Mucosa of rectum (tissue), 2 donors: ENCODE data around the gene PIGH.
A peak's percentile ranks its signal among the peaks of the same experiment; 100 is the strongest.
"Not testable (repeated sequence)": the region's sequence is repeated elsewhere in the genome, so short reads cannot be mapped to it uniquely, and the experiment has no call there.

Source experiments
- H3K27ac ChIP-seq, 2 donors: one replicate each; pipeline ENCODE4 v1.7.0; 2013; ENCODE audit warnings: inconsistent platforms in 2 of 2, low read depth in 2 of 2, low read length in 2 of 2
- H3K27me3 ChIP-seq, 2 donors: one replicate each; pipeline ENCODE4 v1.7.0; 2013; ENCODE audit warnings: low read length in 2 of 2; ENCODE audit not compliant: control insufficient read depth in 2 of 2, insufficient read depth in 2 of 2
- H3K36me3 ChIP-seq, 2 donors: one replicate each; pipeline ENCODE4 v1.7.0; 2013; ENCODE audit warnings: low read length in 2 of 2; ENCODE audit not compliant: control insufficient read depth in 2 of 2, insufficient read depth in 2 of 2
- H3K4me1 ChIP-seq, 2 donors: one replicate each; pipeline ENCODE4 v1.7.0; 2013; ENCODE audit warnings: low read length in 2 of 2, mild to moderate bottlenecking in 1 of 2; ENCODE audit not compliant: control insufficient read depth in 2 of 2, insufficient read depth in 2 of 2
- H3K4me3 ChIP-seq, 2 donors: one replicate each; pipeline ENCODE4 v1.7.0; 2013; ENCODE audit warnings: low read length in 2 of 2
- H3K9ac ChIP-seq, 2 donors: one replicate each; pipeline ENCODE4 v1.7.0; 2013; ENCODE audit warnings: low read length in 2 of 2, low read depth in 1 of 2, mild to moderate bottlenecking in 1 of 2
- H3K9me3 ChIP-seq, 2 donors: one replicate each; pipeline ENCODE4 v1.7.0; 2013; ENCODE audit warnings: low read length in 2 of 2; ENCODE audit not compliant: control insufficient read depth in 2 of 2
- donor health status: healthy.
- donor health status: Normal muscosa, but diverticular disease.

The PIGH gene

DNA sequence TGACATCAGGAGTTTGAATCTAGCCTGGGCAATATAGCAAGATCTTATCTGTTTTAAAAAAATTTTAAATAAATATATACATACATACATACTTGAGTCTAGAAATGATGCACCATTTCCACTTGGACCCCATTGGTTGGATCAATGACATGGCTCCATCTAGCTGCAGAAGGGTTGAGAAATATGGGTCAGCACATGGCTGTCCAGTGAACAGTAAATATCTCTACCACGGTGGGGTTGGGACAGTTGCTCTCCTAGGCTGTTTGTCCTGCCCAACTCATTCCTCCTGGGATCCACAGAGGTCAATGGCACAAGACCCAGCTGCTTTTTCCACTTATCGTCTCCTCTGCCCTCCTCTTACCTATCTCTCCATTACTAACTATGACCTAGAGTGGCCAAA, 43.4 kb downstream of the PIGH start:
- peaks cover 14 to 36% of the 10 kb centered on the region in 2 donors for H3K36me3 ChIP-seq
- no peak overlapping the region for H3K4me3 ChIP-seq
- no peaks in the 10 kb centered on the region for H3K27me3 ChIP-seq
- H3K9ac ChIP-seq: no peak overlapping the region
- no peaks in the 10 kb centered on the region for H3K9me3 ChIP-seq
- no peak overlapping the region for H3K27ac ChIP-seq
- H3K4me1 ChIP-seq: no peaks in the 10 kb centered on the region

DNA sequence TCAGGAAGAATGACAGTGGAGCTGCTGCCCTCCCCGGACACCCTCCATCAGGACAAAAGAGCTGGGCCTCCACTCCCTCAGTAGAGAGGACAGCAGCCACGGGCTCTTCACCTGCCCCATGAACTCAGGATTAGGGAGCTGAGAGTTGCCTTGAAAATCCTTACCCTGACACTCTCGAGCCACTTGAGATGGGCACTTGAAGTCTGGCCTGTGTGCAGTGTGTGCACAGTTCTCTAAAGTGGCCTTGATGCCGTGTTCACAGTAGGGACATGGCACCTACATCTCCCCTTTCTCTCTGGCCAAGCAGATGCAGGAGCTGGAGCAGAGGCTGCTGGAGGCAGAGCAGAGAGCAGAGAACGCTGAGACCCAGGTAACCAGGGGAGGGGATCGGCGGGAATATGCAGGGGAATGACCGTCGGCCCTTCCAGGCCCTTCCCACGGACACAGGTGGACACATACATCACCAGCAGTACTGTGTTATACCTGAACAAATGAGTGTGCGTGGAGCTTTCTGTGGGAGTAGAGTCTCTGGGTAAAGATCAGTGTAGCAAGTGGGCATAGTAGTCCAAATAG, 44.5 kb downstream of the PIGH start:
- Histone ChIP-seq H3K9ac (no peak overlapping the region), H3K4me3 (no peak overlapping the region), H3K4me1 (no peaks in the 10 kb centered on the region), H3K36me3 (peaks cover 14 to 32% of the 10 kb centered on the region in 2 donors), H3K9me3 (no peaks in the 10 kb centered on the region), H3K27me3 (no peaks in the 10 kb centered on the region), H3K27ac (no peak overlapping the region)

DNA sequence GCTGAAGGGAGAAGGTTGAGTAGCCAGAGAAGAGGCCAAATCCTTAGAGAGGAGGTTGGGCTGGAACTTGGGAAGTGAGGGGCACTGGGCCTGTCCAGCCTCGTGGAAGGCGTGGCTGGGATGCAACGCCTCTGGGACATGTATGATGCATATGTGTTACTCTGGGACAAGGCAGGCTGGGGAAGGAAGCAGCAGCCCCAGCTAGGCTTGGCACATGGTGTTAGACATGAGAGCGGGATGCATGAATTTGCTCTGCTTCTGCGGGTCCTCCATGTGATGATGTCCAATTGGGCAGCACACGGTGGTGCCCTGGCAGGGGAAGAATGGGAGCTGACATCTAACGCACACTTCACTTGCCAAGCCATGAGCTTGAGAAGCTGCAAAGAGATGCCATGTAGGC, 45.7 kb downstream of the PIGH start:
- H3K9me3 ChIP-seq: no peaks in the 10 kb centered on the region
- H3K4me3 ChIP-seq: no peak overlapping the region
- peaks cover 14 to 30% of the 10 kb centered on the region in 2 donors for H3K36me3 ChIP-seq
- no peak overlapping the region for H3K27ac ChIP-seq
- H3K4me1 ChIP-seq: no peaks in the 10 kb centered on the region
- no peaks in the 10 kb centered on the region for H3K27me3 ChIP-seq
- H3K9ac ChIP-seq: no peak overlapping the region

DNA sequence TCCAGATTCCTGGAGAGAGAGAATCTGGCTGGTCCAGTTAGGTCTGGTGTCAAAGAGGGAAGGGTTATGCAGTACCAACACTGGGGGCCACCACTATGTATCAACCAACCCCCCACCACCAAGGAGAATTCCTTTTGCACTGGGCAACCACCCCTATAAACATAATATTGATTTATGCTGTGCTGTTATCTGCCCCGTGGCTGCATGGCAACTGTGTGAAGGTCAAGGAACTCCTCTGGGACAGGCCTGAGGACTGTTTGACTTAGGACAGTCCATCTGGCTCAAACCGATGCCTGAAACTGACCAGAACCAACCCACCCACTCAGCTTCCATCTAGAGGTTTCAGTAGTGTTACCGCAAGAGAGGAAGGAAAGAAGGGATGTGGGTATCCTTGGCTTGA, 46.5 kb downstream of the PIGH start:
- Histone ChIP-seq H3K9me3 (no peaks in the 10 kb centered on the region), H3K27ac (no peak overlapping the region), H3K4me3 (no peak overlapping the region), H3K4me1 (no peaks in the 10 kb centered on the region), H3K27me3 (no peaks in the 10 kb centered on the region), H3K36me3 (peaks cover 12 to 30% of the 10 kb centered on the region in 2 donors), H3K9ac (no peak overlapping the region)

DNA sequence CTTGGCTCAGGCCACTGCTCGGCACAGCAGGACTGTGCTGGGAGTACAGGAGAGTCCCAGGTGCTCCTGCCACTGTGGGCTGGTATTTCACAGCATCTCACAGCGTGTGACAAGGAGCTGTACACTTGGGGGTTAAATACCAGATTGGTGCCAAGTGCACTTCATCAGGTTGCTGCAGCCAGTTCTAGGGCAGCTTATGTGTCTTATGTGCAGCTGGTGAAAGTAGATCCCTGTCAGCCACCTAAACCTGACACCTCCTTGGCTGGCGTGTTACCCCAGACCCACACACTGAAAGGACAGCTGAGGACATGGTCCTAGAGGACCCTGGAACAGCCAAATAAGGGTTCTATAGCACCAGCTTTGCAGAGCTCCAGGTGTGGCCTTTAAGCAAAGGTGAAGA, 48.1 kb downstream of the PIGH start:
- Histone ChIP-seq H3K9ac (no peak overlapping the region), H3K4me3 (no peak overlapping the region), H3K4me1 (no peaks in the 10 kb centered on the region), H3K27ac (no peak overlapping the region), H3K36me3 (peaks cover 3 to 20% of the 10 kb centered on the region in 2 donors), H3K27me3 (no peaks in the 10 kb centered on the region), H3K9me3 (no peaks in the 10 kb centered on the region)

DNA sequence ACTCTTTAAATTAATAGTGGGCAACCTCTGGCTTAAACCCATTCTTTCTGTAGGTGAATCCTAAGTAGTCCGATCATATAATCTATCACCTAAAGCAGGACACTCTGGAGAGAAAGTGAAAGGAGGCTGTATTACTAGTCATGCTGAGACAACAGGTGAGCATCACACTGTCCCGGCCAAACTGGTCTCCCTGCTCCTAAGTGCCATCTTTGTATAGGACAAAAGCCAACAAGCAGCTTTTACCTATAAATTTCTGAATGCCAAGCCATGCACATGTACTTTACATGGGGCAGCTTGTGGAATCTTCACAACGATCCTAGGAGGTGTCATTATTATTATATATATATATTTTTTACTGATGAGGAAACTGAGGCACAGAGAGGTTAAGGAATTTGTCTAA, 48.9 kb downstream of the PIGH start:
- no peaks in the 10 kb centered on the region for H3K9me3 ChIP-seq
- H3K4me1 ChIP-seq: no peaks in the 10 kb centered on the region
- H3K27me3 ChIP-seq: no peaks in the 10 kb centered on the region
- H3K9ac ChIP-seq: no peak overlapping the region
- no peak overlapping the region for H3K4me3 ChIP-seq
- no peak overlapping the region for H3K27ac ChIP-seq
- peaks cover 3 to 20% of the 10 kb centered on the region in 2 donors for H3K36me3 ChIP-seq

DNA sequence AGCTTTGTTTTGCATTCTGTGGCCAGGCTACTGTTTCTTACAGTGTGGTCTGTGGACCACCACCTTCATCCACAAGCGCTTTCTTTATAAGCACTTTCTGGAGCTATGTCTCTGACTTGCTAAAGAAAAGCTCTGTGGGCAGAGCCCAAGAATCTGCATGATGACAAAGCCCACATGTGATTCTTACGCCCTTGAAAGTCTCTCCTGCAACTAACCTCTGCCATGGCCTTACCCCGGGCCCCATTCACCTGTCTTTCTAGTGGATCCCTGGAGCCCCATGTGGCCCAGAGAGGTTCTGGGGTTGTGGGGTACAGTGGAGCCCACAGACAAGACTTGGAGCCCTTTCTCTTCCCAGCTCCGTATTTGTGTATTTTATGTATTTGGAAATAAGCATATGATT, 50.3 kb downstream of the PIGH start:
- H3K36me3 ChIP-seq: peaks cover 5 to 15% of the 10 kb centered on the region in 2 donors
- no peak overlapping the region for H3K4me3 ChIP-seq
- no peak overlapping the region for H3K27ac ChIP-seq
- H3K9ac ChIP-seq: no peak overlapping the region
- no peaks in the 10 kb centered on the region for H3K9me3 ChIP-seq
- no peaks in the 10 kb centered on the region for H3K4me1 ChIP-seq
- no peaks in the 10 kb centered on the region for H3K27me3 ChIP-seq

DNA sequence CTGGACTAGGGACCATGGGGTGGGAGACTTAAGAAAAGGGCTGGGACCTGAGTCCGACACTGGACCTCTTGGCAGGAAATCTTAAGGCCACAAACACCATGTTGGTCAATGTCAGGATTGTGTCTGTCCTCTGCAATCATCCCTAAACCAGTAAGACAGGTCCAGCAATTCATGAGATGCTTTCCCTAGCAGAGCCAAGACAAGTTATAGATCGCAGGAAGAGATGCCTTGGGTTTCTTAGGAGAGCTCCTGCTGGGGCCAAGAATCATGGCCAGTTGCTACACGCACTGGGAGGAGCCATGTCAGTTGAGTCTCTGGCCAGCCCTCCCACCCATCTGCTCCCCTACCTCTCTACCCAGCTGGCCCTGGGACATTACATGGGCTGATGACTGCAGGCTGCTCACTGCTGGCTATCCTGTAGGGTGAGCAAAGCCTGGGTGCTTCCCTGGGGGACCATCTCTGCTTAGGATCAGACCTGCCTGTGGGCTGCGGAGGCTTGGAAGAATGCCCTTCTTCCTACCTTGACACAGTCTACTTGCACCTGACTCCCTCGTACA, 52.8 kb downstream of the PIGH start:
- H3K27me3 ChIP-seq: no peaks in the 10 kb centered on the region
- no peak overlapping the region for H3K27ac ChIP-seq
- H3K4me3 ChIP-seq: no peak overlapping the region
- peaks cover 2 to 14% of the 10 kb centered on the region in 2 donors for H3K36me3 ChIP-seq
- H3K9ac ChIP-seq: no peak overlapping the region
- peaks cover 1 to 2% of the 10 kb centered on the region in 2 donors for H3K4me1 ChIP-seq
- no peaks in the 10 kb centered on the region for H3K9me3 ChIP-seq

DNA sequence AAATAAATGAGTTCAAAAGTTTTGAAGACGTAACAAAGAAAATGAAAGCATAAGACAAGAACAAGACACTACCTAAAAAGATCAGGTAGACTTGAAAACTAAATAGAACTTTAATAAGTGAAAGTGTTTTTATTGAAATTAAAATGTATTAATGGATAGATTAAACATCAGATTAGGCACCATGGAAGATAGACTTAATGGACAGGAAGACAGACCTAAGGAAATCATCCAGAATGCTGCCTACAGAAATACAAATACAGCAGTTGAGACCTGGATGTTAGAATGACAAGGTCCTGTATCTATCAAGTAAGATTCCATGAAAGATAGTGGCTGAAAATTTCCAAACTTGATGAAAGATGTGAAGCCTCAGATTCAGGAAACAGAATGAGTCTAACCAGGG, 55.5 kb downstream of the PIGH start:
- Histone ChIP-seq H3K36me3 (peaks cover 2 to 10% of the 10 kb centered on the region in 2 donors), H3K9me3 (no peaks in the 10 kb centered on the region), H3K27ac (no peak overlapping the region), H3K27me3 (no peaks in the 10 kb centered on the region), H3K9ac (no peak overlapping the region), H3K4me1 (peaks cover 4 to 16% of the 10 kb centered on the region in 2 donors), H3K4me3 (no peak overlapping the region)

DNA sequence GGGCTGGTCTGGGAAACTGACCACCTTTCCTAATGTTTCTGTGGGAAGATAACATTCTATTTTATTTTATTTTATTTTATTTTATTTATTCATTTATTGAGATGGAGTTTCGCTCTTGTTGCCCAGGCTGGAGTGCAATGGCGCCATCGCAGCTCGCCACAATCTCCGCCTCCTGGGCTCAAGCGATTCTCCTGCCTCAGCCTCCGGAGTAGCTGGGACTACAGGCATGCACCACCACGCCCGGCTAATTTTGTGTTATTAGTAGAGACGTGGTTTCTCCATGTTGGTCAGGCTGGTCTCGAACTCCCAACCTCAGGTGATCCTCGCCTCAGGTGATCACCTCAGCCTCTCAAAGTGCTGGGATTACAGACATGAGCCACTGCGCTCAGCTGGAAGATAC, 57.4 kb downstream of the PIGH start:
- not testable (repeated sequence) for H3K9me3 ChIP-seq, H3K36me3 ChIP-seq, H3K9ac ChIP-seq, H3K27me3 ChIP-seq
- peaks cover 4 to 18% of the 10 kb centered on the region in 2 donors for H3K4me1 ChIP-seq
- peak overlapping the region; percentile 59 to 69 for H3K4me3 ChIP-seq
- peak overlapping the region; percentile 87 to 95 for H3K27ac ChIP-seq
